WTC11 (cell line): ENCODE data around the gene GSTM2. TPM values are rescaled to one million over a fixed set of nuclear protein-coding genes. Genes with fewer than 3 reads are reported as not detected.

Source experiments
- ATAC-seq: fragments of 200-7000 bp; cut with Tn5 transposase; 2 replicates; pipeline ENCODE4 v1.10.0; 2021; ENCODE audit warnings: mild to moderate bottlenecking, moderate library complexity
- CTCF ChIA-PET: fragments of 300-600 bp; sonication (Branson Sonifier 250); formaldehyde crosslinking; loops from one replicate; lab custom pipeline; 2021; ENCODE audit warnings: antibody characterized with exemption; lab: Charles Lee
- POLR2A ChIA-PET: fragments of 350-600 bp; sonication (Branson Sonifier 250); formaldehyde crosslinking; loops from one replicate; lab custom pipeline; 2021; ENCODE audit warnings: antibody characterized with exemption; lab: Charles Lee
- DNase-seq: peaks from one replicate; pipeline ENCODE4 v3.0.0; 2021; ENCODE audit warnings: low spot score
- H3K27ac Mint-ChIP-seq: 2 replicates; pipeline ENCODE4 v1.8.0; 2021; ENCODE audit warnings: mixed read lengths
- H3K27me3 Mint-ChIP-seq: 2 replicates; pipeline ENCODE4 v1.8.0; 2021; ENCODE audit warnings: low read depth, mild to moderate bottlenecking, moderate library complexity, mixed read lengths
- H3K36me3 Mint-ChIP-seq: 2 replicates; pipeline ENCODE4 v1.8.0; 2021; ENCODE audit warnings: mixed read lengths
- H3K4me1 Mint-ChIP-seq: 2 replicates; pipeline ENCODE4 v1.8.0; 2022; ENCODE audit warnings: mixed read lengths
- H3K4me3 Mint-ChIP-seq: 2 replicates; pipeline ENCODE4 v1.8.0; 2021; ENCODE audit warnings: mild to moderate bottlenecking, moderate library complexity, mixed read lengths
- H3K9me3 Mint-ChIP-seq: 2 replicates; pipeline ENCODE4 v1.8.0; 2021; ENCODE audit warnings: mixed read lengths
- ESRRA ChIP-seq: sonication (generic); formaldehyde crosslinking; IDR thresholded peaks from 2 replicates; pipeline ENCODE4 v1.8.1; 2022; ENCODE audit warnings: mild to moderate bottlenecking, missing genetic modification reagents, borderline replicate concordance
- FOXK1 ChIP-seq: sonication (generic); formaldehyde crosslinking; IDR thresholded peaks from 2 replicates; pipeline ENCODE4 v1.8.0; 2022; ENCODE audit warnings: mild to moderate bottlenecking, moderate library complexity, missing genetic modification reagents
- FOXP1 ChIP-seq: sonication (generic); formaldehyde crosslinking; IDR thresholded peaks from 2 replicates; pipeline ENCODE4 v1.8.0; 2022; ENCODE audit warnings: missing genetic modification reagents, mild to moderate bottlenecking, moderate library complexity, borderline replicate concordance
- JUN ChIP-seq: sonication (generic); formaldehyde crosslinking; IDR thresholded peaks from 2 replicates; pipeline ENCODE4 v1.8.0; 2023; ENCODE audit warnings: mild to moderate bottlenecking, missing genetic modification reagents
- MAX ChIP-seq: sonication (generic); formaldehyde crosslinking; IDR thresholded peaks from 2 replicates; pipeline ENCODE4 v1.8.0; 2022; ENCODE audit warnings: mild to moderate bottlenecking, missing genetic modification reagents
- NFATC4 ChIP-seq: fragments of 250-450 bp; sonication (Bioruptor Pico); IDR thresholded peaks from 2 replicates; pipeline ENCODE4 v1.9.0; 2021; ENCODE audit warnings: mild to moderate bottlenecking
- TEAD1 ChIP-seq: sonication (generic); formaldehyde crosslinking; IDR thresholded peaks from 2 replicates; pipeline ENCODE4 v1.8.0; 2022; ENCODE audit warnings: mild to moderate bottlenecking, missing genetic modification reagents
- TEAD4 ChIP-seq: sonication (generic); formaldehyde crosslinking; IDR thresholded peaks from 2 replicates; pipeline ENCODE4 v1.8.0; 2022; ENCODE audit warnings: mild to moderate bottlenecking, missing genetic modification reagents
- USF2 ChIP-seq: sonication (generic); formaldehyde crosslinking; IDR thresholded peaks from 2 replicates; pipeline ENCODE4 v1.8.1; 2023; ENCODE audit warnings: mild to moderate bottlenecking, missing genetic modification reagents, moderate library complexity
- ZNF121 ChIP-seq: sonication (generic); formaldehyde crosslinking; IDR thresholded peaks from 2 replicates; pipeline ENCODE4 v1.8.0; 2023; ENCODE audit warnings: missing genetic modification reagents
- ZSCAN18 ChIP-seq: fragments of 250-450 bp; sonication (Bioruptor Pico); IDR thresholded peaks from 2 replicates; pipeline ENCODE4 v2.1.2; 2022; ENCODE audit warnings: mild to moderate bottlenecking, moderate library complexity
- total RNA-seq: library from RNA; stranded (reverse); gene quantifications from 3 replicates; pipeline ENCODE4 v1.2.3, GENCODE V29; 2021
- TF ChIP-seq, protein P1 (sequence below): fragments of 250-450 bp; sonication (Bioruptor Pico); IDR thresholded peaks from 2 replicates; pipeline ENCODE4 v1.9.0; 2021; ENCODE audit warnings: mild to moderate bottlenecking
- TF ChIP-seq, protein P2 (sequence below): sonication (generic); formaldehyde crosslinking; IDR thresholded peaks from 2 replicates; pipeline ENCODE4 v1.8.1; 2023; ENCODE audit warnings: mild to moderate bottlenecking, missing genetic modification reagents
- TF ChIP-seq, protein P3 (sequence below): fragments of 250-450 bp; sonication (Bioruptor Pico); IDR thresholded peaks from 2 replicates; pipeline ENCODE4 v1.9.0; 2021; ENCODE audit warnings: mild to moderate bottlenecking
- TF ChIP-seq, protein P4 (sequence below): sonication (generic); formaldehyde crosslinking; IDR thresholded peaks from 2 replicates; pipeline ENCODE4 v1.8.1; 2022; ENCODE audit warnings: low read depth, mild to moderate bottlenecking, moderate library complexity, missing genetic modification reagents, borderline replicate concordance

The GSTM2 gene
- total RNA-seq, 1 experiment from 2014 or later, result 12.9 TPM

DNA sequence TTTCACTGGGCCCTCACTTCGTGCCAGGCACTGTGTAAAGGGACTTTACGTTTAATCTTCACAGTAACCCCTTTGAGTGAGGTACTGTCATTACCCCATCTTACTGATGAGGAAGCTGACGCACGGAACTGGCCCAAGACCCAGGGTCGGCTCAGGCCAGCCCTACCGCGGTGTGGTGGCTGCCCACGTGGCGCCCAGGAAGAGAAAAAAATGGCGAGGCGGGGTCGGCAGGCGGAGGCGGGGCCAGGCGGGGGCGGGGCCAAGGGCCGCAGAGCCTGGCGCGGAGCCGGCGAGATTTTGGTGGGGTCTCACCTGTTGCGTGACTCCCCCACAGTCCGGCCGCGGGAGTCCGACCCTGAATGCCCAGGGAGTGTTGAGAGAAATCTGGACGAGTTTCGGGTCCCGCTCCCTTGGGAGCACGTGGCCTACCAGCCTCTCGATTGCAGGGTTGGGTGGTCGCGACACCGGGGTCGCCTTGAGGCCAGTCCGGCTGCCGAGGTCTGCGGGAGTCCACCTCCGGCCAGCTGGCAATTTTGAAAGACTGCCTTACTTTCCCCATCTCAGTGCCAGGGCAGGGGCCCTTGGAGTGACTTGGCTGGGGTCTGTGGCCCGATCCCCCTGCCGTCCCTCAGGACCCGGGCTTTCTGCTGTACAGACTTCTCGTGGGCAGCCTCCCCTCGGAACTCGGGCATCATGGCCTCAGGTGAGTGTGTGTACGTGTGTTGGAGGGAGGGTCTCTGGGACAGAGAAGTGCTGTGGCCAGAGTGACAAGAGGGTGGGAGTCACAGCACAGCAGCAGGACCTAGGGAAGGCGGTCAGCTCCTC is 48.1 kb upstream of the GSTM2 start, which contains the start of the genes AMPD2 and GNAT2 (continued):
- TF ChIP-seq, protein P1, sequence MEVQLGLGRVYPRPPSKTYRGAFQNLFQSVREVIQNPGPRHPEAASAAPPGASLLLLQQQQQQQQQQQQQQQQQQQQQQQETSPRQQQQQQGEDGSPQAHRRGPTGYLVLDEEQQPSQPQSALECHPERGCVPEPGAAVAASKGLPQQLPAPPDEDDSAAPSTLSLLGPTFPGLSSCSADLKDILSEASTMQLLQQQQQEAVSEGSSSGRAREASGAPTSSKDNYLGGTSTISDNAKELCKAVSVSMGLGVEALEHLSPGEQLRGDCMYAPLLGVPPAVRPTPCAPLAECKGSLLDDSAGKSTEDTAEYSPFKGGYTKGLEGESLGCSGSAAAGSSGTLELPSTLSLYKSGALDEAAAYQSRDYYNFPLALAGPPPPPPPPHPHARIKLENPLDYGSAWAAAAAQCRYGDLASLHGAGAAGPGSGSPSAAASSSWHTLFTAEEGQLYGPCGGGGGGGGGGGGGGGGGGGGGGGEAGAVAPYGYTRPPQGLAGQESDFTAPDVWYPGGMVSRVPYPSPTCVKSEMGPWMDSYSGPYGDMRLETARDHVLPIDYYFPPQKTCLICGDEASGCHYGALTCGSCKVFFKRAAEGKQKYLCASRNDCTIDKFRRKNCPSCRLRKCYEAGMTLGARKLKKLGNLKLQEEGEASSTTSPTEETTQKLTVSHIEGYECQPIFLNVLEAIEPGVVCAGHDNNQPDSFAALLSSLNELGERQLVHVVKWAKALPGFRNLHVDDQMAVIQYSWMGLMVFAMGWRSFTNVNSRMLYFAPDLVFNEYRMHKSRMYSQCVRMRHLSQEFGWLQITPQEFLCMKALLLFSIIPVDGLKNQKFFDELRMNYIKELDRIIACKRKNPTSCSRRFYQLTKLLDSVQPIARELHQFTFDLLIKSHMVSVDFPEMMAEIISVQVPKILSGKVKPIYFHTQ (CRISPR knock-in tag), result no peak
- TF ChIP-seq MAX (CRISPR knock-in tag) (peak; percentile 93), USF2 (peak; percentile 86), ZNF121 (0 out of 2 replicates have a peak, but pooled peaks have one; percentile 4), FOXK1 (peak; percentile 61; the same call in 1 of the 2 replicates)
- TF ChIP-seq, protein P2, sequence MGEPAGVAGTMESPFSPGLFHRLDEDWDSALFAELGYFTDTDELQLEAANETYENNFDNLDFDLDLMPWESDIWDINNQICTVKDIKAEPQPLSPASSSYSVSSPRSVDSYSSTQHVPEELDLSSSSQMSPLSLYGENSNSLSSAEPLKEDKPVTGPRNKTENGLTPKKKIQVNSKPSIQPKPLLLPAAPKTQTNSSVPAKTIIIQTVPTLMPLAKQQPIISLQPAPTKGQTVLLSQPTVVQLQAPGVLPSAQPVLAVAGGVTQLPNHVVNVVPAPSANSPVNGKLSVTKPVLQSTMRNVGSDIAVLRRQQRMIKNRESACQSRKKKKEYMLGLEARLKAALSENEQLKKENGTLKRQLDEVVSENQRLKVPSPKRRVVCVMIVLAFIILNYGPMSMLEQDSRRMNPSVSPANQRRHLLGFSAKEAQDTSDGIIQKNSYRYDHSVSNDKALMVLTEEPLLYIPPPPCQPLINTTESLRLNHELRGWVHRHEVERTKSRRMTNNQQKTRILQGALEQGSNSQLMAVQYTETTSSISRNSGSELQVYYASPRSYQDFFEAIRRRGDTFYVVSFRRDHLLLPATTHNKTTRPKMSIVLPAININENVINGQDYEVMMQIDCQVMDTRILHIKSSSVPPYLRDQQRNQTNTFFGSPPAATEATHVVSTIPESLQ (CRISPR knock-in tag), result no peak
- TF ChIP-seq, protein P3, sequence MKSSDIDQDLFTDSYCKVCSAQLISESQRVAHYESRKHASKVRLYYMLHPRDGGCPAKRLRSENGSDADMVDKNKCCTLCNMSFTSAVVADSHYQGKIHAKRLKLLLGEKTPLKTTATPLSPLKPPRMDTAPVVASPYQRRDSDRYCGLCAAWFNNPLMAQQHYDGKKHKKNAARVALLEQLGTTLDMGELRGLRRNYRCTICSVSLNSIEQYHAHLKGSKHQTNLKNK (CRISPR knock-in tag), result no peak
- TF ChIP-seq, protein P4, sequence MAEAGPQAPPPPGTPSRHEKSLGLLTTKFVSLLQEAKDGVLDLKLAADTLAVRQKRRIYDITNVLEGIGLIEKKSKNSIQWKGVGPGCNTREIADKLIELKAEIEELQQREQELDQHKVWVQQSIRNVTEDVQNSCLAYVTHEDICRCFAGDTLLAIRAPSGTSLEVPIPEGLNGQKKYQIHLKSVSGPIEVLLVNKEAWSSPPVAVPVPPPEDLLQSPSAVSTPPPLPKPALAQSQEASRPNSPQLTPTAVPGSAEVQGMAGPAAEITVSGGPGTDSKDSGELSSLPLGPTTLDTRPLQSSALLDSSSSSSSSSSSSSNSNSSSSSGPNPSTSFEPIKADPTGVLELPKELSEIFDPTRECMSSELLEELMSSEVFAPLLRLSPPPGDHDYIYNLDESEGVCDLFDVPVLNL (CRISPR knock-in tag), result no peak

DNA sequence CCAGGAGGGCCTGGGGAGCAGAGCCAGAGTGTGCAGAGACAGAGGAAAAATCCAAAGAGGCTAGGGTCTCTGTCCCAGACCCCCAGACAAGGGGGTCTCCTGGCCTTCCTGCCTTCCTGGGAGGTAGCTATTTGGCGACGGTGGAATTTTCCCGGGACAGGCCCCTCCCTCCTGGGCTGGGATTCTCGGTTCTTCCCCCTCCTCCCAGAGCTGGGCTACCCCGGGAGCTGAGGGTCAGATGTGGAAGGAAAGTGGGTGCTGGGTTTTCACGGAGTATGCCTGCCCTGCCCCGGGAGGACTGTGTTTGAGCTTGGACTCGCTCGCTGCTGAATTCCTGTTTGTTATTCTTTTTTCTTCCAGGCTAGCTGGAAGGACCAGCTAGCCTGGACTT is 47.5 kb upstream of the GSTM2 start:
- ChIA-PET POLR2A (interaction anchor here (1.0 to 2.6 kb wide), 2 partner anchors 23 to 72 kb away, joined by 3 to 13 read pairs; partner anchors contain the start of gene GNAI3), CTCF (interaction anchor here (0.5 to 2.8 kb wide), 18 partner anchors 10 to 170 kb away, joined by 3 to 44 read pairs (median 4); partner anchors contain the start of genes CYB561D1 and GNAI3)
- no peak for DNase-seq
- TF ChIP-seq FOXP1 (CRISPR knock-in tag) (no peak), TEAD4 (CRISPR knock-in tag) (no peak), TEAD1 (CRISPR knock-in tag) (0 out of 2 replicates have a peak, but pooled peaks have one; percentile 32), ZSCAN18 (no peak), JUN (CRISPR knock-in tag) (no peak), ESRRA (CRISPR knock-in tag) (no peak), NFATC4 (CRISPR knock-in tag) (no peak)
- peak overlapping the region; percentile 97 for H3K4me3 Mint-ChIP-seq
- peak; percentile 5 for ATAC-seq
- peak overlapping the region; percentile 92 for H3K27ac Mint-ChIP-seq
- H3K4me1 Mint-ChIP-seq, result peaks cover 42% of the 10 kb centered on the region
- no peaks in the 10 kb centered on the region for H3K9me3 Mint-ChIP-seq
- H3K36me3 Mint-ChIP-seq, result no peaks in the 10 kb centered on the region
- no peaks in the 10 kb centered on the region for H3K27me3 Mint-ChIP-seq
